ENCODE measurements around the gene GOLGA8M. TPM values are rescaled to one million over a fixed set of nuclear protein-coding genes. Genes with fewer than 3 reads are reported as not detected.
"Not testable (repeated sequence)": the region's sequence is repeated elsewhere in the genome, so short reads cannot be mapped to it uniquely, and the experiment has no call there.

GOLGA8M gene
- polyA plus RNA-seq, 3 donors, result 0.39 TPM; not detected in 2

DNA sequence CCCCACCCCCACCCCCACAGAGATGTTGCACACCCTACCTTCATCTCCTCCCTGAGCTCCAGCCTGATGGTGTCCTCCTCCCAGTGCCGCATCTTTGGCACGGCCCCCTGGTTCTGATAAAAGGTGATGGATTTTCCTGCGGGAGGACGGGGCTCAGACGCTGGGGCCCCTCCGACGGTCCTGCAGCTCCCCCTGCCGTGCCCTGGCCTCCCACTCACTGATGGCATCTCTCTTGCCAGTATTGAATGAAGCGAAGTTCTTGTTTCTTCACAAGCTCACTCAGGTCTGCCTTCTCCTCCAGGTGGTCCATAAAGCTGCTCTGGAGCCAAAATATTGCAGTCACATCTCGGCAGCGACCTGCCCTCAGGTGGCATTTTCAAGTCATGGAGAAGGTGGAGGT lies 9.8 kb downstream of the GOLGA8M start:
- H3K9me3 ChIP-seq (replicated peaks in 1 of 2; ENCODE audit: control insufficient read depth in 1 of 2, insufficient read depth in 1 of 2, low read length in 2 of 2); H3K4me1 ChIP-seq (ENCODE audit: control insufficient read depth in 1 of 2, insufficient read depth in 2 of 2, low read length in 2 of 2); H3K4me2 ChIP-seq (replicated peaks; ENCODE audit: extremely low read depth, low read length, poor library complexity, severe bottlenecking); H2AFZ ChIP-seq (ENCODE audit: insufficient read depth, low read depth, low read length, poor library complexity, severe bottlenecking); H3K4me1 Mint-ChIP-seq; H3K79me2 ChIP-seq (ENCODE audit: insufficient read depth, low read length); H3K4me3 Mint-ChIP-seq; H3K27ac ChIP-seq (ENCODE audit: low read depth in 1 of 2, low read length in 2 of 2); intact Hi-C loops (cut with micrococcal nuclease); H3K27ac Mint-ChIP-seq; H3K36me3 Mint-ChIP-seq; H3K27me3 Mint-ChIP-seq (ENCODE audit: low read depth in 3 of 3); H3K36me3 ChIP-seq (replicated peaks in 1 of 2; ENCODE audit: control insufficient read depth in 1 of 2, insufficient read depth in 2 of 2, low read length in 2 of 2); H4K20me1 ChIP-seq (ENCODE audit: insufficient read depth, low read length); DNase-seq; H3K4me3 ChIP-seq (replicated peaks in 1 of 3; ENCODE audit: low read depth in 2 of 3, low read length in 3 of 3); H3K27me3 ChIP-seq (ENCODE audit: control insufficient read depth in 2 of 2, insufficient read depth in 2 of 2, low read length in 2 of 2); H3K9me3 Mint-ChIP-seq; H3K9ac ChIP-seq (ENCODE audit: insufficient read depth, low read length, poor library complexity, severe bottlenecking): not testable (repeated sequence)
- WGBS (ENCODE audit: insufficient coverage), result no CpG with 5 or more reads among the region's 11 CpGs

DNA sequence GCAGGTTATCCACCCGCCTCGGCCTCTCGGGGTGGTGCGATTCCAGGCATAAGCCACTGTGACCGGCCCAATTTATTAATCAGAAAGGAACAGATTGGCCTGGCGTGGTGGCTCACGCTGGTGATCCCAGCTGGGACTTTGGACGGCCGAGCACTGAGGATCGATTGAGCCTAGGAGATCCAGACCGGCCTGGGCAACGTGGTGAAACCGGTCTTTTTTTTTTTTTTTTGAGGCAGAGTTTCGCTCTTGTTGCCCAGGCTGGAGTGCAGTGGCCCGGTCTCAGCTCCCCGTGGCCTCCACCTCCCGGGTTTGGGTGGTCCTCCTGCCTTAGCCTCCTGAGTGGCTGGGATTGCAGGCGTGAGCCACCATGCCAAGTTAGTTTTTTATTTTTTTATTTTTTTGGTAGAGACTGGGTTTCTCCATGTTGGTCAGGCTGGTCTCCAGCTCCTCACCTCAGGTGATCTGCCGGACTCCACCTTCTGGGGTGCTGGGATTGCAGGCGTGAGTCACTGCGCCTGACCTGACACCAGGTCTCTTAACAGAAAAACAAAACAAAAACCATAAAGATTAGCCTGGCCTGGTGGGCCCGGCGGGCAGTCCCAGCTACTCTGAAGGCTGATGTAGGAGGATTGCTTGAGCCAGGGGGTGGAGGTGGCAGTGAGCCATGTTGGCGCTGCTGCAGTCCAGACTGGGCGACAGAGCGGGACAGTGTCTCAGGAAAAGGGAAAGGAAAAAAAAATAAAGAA lies 18.0 kb downstream of the GOLGA8M start:
- H3K36me3 Mint-ChIP-seq; H3K4me2 ChIP-seq (replicated peaks; ENCODE audit: extremely low read depth, low read length, poor library complexity, severe bottlenecking); H3K4me1 ChIP-seq (ENCODE audit: control insufficient read depth in 1 of 2, insufficient read depth in 2 of 2, low read length in 2 of 2); H3K9me3 Mint-ChIP-seq; H2AFZ ChIP-seq (ENCODE audit: insufficient read depth, low read depth, low read length, poor library complexity, severe bottlenecking); H3K9me3 ChIP-seq (replicated peaks in 1 of 2; ENCODE audit: control insufficient read depth in 1 of 2, insufficient read depth in 1 of 2, low read length in 2 of 2); H3K4me3 ChIP-seq (replicated peaks in 1 of 3; ENCODE audit: low read depth in 2 of 3, low read length in 3 of 3); H3K27me3 Mint-ChIP-seq (ENCODE audit: low read depth in 3 of 3); H3K36me3 ChIP-seq (replicated peaks in 1 of 2; ENCODE audit: control insufficient read depth in 1 of 2, insufficient read depth in 2 of 2, low read length in 2 of 2); H3K27me3 ChIP-seq (ENCODE audit: control insufficient read depth in 2 of 2, insufficient read depth in 2 of 2, low read length in 2 of 2); intact Hi-C loops (cut with micrococcal nuclease); DNase-seq; H3K27ac ChIP-seq (ENCODE audit: low read depth in 1 of 2, low read length in 2 of 2); H4K20me1 ChIP-seq (ENCODE audit: insufficient read depth, low read length); H3K9ac ChIP-seq (ENCODE audit: insufficient read depth, low read length, poor library complexity, severe bottlenecking); H3K27ac Mint-ChIP-seq; H3K79me2 ChIP-seq (ENCODE audit: insufficient read depth, low read length); H3K4me3 Mint-ChIP-seq; H3K4me1 Mint-ChIP-seq: not testable (repeated sequence)
- WGBS (ENCODE audit: insufficient coverage), result 94% methylated on average over 20 of the region's 26 CpGs

DNA sequence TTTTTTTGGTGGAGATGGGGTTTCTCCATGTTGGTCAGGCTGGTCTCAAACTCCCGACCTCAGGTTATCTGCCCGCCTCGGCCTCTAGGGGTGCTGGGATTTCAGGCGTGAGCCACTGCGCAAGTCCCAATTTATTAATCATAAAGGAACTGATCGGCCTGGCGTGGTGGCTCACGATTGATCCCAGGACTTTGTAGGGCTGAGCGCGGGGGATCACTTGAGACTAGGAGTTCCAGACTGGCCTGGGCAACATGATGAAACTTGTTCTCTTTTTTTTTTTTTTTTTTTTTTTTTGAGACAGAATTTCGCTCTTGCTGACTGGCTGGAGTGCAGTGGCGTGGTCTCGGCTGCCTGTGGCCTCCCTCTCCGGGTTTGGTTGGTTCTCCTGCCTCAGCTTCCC lies 19.2 kb downstream of the GOLGA8M start:
- H3K79me2 ChIP-seq (ENCODE audit: insufficient read depth, low read length); H4K20me1 ChIP-seq (ENCODE audit: insufficient read depth, low read length); H3K4me3 ChIP-seq (replicated peaks in 1 of 3; ENCODE audit: low read depth in 2 of 3, low read length in 3 of 3); H3K9me3 ChIP-seq (replicated peaks in 1 of 2; ENCODE audit: control insufficient read depth in 1 of 2, insufficient read depth in 1 of 2, low read length in 2 of 2); H3K36me3 ChIP-seq (replicated peaks in 1 of 2; ENCODE audit: control insufficient read depth in 1 of 2, insufficient read depth in 2 of 2, low read length in 2 of 2); H3K4me1 Mint-ChIP-seq; H3K9me3 Mint-ChIP-seq; H3K27ac ChIP-seq (ENCODE audit: low read depth in 1 of 2, low read length in 2 of 2); H3K4me2 ChIP-seq (replicated peaks; ENCODE audit: extremely low read depth, low read length, poor library complexity, severe bottlenecking); H3K27me3 ChIP-seq (ENCODE audit: control insufficient read depth in 2 of 2, insufficient read depth in 2 of 2, low read length in 2 of 2); H3K4me1 ChIP-seq (ENCODE audit: control insufficient read depth in 1 of 2, insufficient read depth in 2 of 2, low read length in 2 of 2); H2AFZ ChIP-seq (ENCODE audit: insufficient read depth, low read depth, low read length, poor library complexity, severe bottlenecking); intact Hi-C loops (cut with micrococcal nuclease); H3K27me3 Mint-ChIP-seq (ENCODE audit: low read depth in 3 of 3); H3K36me3 Mint-ChIP-seq; DNase-seq; H3K4me3 Mint-ChIP-seq; H3K9ac ChIP-seq (ENCODE audit: insufficient read depth, low read length, poor library complexity, severe bottlenecking); H3K27ac Mint-ChIP-seq: not testable (repeated sequence)
- WGBS (ENCODE audit: insufficient coverage), result 93% methylated on average over 5 of the region's 14 CpGs

DNA sequence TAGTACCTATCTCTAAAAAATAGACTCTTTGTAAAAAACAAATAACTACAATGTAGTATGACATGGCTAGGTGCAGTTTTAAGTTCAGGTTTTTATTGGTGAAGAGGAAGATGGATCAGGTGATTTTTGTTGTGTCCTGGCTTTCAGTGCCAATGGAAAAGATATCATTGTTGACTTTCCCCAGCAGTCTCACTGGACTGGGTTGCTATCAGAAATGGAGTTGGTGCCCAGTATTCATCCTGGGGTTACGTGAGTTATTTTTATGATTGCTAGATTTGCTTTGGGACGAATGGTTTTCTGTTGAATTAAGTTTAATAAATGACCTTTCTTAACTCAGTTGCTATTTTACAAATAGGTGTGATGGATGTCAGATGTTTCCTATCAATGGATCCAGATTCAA lies 38.7 kb downstream of the GOLGA8M start:
- H3K4me2 ChIP-seq (replicated peaks; ENCODE audit: extremely low read depth, low read length, poor library complexity, severe bottlenecking); H3K4me1 ChIP-seq (ENCODE audit: control insufficient read depth in 1 of 2, insufficient read depth in 2 of 2, low read length in 2 of 2); H3K27me3 Mint-ChIP-seq (ENCODE audit: low read depth in 3 of 3); H4K20me1 ChIP-seq (ENCODE audit: insufficient read depth, low read length); H3K27ac Mint-ChIP-seq; H3K36me3 ChIP-seq (replicated peaks in 1 of 2; ENCODE audit: control insufficient read depth in 1 of 2, insufficient read depth in 2 of 2, low read length in 2 of 2); H3K27me3 ChIP-seq (ENCODE audit: control insufficient read depth in 2 of 2, insufficient read depth in 2 of 2, low read length in 2 of 2); H2AFZ ChIP-seq (ENCODE audit: insufficient read depth, low read depth, low read length, poor library complexity, severe bottlenecking); H3K27ac ChIP-seq (ENCODE audit: low read depth in 1 of 2, low read length in 2 of 2); intact Hi-C loops (cut with micrococcal nuclease); H3K36me3 Mint-ChIP-seq; H3K4me3 Mint-ChIP-seq; H3K9ac ChIP-seq (ENCODE audit: insufficient read depth, low read length, poor library complexity, severe bottlenecking); H3K79me2 ChIP-seq (ENCODE audit: insufficient read depth, low read length); H3K9me3 Mint-ChIP-seq; H3K4me3 ChIP-seq (replicated peaks in 1 of 3; ENCODE audit: low read depth in 2 of 3, low read length in 3 of 3); H3K9me3 ChIP-seq (replicated peaks in 1 of 2; ENCODE audit: control insufficient read depth in 1 of 2, insufficient read depth in 1 of 2, low read length in 2 of 2); H3K4me1 Mint-ChIP-seq; DNase-seq: not testable (repeated sequence)
- WGBS (ENCODE audit: insufficient coverage), result no CpG with 5 or more reads among the region's 2 CpGs
